GM21723 (cell line): ENCODE measurements around the gene UBTD2.

ENCODE experiments used
- ATAC-seq: cut with Tn5 transposase; IDR thresholded peaks from one replicate; pipeline ENCODE4 v1.9.1; 2021; ENCODE audit warnings: mild to moderate bottlenecking, moderate library complexity; ENCODE audit not compliant: unreplicated experiment

Gene UBTD2

DNA sequence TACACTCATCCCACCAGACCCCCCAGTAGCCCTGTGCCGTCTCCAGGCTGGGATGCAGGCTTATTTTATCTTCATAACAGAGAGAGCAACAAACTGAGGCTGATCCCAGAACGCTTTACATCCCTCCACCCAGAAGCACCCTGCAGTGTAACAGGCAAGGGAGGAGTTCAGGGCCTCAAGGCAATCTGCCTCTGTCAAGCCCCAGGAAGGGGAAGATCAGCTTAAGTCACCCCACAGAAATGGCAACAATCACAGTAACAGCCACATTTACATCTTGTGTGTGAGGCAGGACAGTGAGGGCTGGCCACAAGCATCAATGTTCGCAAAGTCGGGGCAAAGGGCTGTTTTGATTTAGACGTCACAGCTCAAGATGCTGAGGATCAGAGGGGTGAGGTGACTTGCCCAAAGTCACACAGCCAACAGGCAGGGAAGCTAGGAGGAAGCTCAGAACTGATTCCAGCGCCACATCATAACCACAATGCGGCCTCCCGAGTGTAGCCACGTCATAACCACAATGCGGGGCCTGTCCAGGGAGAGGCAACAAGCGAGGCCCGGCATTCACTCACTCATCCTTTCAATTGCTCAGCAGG is 109.9 kb downstream of the UBTD2 start:
- no peak for ATAC-seq

DNA sequence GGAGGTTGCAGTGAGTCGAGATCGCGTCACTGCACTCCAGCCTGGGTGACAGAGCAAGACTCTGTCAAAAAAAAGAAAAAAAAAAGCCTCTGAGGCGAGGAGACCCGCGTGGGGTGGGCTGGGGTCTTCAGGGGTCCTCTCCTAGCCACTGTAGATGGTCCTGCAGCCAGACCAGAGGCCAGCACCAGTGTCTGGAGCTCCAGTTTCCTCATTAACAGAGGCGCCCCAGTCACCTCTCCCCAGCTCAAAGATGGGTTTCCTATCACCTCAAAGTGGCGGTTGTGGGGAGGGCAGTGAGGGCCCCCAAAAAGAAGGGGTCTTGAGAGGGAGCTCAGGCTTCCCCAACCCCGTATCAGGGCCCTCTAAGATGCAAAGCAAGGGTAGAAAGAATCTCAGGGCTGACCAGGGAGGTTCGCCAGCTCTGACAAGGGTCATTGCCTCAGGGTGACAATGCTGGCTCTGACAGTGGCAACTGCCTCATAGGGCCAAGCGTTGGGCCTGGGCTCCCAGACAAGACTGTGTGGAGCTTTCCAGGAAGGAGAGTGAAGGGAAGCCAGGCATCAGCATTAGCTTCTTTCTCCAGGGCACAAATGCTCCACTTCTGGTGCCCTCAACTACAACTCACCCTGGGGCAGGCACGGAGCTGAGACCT is 110.5 kb downstream of the UBTD2 start:
- ATAC-seq, result no peak

GRCh38 chr5:172171118-172171517 is 112.4 kb downstream of the UBTD2 start:
- no peak for ATAC-seq

GRCh38 chr5:172170251-172170701 is 113.3 kb downstream of the UBTD2 start:
- ATAC-seq, result no peak

- ATAC-seq, result no peak
Observed at GRCh38 chr5:172169216-172169615, 114.3 kb downstream of the UBTD2 start.

- no peak for ATAC-seq
Observed at GRCh38 chr5:172168311-172168710, 115.3 kb downstream of the UBTD2 start.

DNA sequence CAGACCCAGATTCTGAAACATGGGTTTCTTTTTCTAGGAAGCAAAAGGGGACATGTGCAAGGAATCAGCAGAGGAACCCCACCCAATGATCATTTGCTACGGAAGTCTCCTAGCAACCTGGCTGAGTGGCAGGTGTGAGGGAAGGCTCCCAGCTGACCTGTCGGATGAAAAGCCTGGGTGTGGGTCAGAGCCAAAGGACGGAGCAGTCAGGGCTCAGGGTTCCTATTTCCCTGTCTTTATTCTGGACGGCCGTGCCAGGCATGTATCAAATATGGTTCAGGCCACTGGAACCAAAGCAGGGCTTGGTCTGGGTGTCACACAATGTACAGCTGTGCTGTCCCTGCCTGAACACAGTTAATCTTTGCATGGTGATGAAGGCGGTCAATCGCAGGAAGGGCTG is 115.7 kb downstream of the UBTD2 start:
- no peak for ATAC-seq

GRCh38 chr5:172166030-172166826 is 117.3 kb downstream of the UBTD2 start:
- ATAC-seq, result no peak

DNA sequence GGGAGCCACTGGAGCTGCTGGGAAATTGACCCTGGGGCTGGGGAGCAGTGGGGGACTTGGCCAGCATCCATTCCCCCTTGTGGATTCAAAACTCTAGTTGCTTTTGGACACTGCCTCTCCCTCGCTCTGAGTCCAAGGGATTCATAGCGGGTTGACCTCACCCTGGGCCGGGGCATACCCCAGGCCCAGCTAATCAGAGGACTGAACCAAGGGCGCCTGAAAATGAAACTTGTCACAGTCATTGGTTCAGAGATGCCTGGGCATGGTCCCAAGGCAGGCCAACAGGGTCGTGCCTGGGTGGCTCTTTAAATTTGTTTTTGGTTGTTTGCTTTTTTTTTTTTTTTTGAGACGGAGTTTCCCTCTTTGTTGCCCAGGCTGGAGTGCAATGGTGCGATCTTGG is 118.1 kb downstream of the UBTD2 start:
- no peak for ATAC-seq

- ATAC-seq, result no peak
Observed at GRCh38 chr5:172164769-172165212, 118.8 kb downstream of the UBTD2 start.

DNA sequence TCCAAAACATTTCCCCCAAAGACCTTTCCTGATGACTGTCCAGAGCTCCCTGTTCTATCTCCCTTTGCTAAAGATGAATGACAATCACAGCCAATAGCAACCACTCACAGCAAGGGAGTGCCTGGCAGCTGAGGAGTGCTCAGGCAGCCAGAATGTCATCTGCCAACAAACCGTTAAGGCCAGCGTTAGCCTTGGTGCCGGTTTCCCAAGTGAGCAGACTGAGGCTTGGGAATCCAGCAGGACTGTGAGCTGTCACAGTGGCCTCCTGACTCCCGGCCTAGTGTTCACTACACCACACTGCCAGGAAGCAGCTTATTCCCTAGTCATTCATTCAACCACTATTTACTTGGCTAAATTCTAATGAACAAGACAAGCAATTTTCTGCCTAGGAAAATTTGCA is 120.2 kb downstream of the UBTD2 start:
- no peak for ATAC-seq

DNA sequence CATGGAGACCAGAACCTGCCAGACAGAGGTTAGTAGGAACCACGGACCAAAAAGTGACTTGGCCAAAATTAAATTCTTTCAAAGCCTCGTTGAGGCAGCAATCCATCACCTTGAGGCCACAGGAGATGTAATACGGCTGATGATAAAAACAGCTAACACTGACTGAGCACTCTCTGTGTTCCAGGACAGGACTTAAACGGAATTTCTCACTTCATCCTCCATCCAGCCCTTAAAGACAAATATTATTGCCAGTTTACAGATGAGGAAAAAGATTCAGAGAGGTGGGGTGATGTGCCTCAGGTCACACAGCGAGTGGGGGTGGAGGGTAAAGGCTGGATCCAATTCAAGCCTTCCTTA is 120.6 kb downstream of the UBTD2 start:
- ATAC-seq, result no peak

DNA sequence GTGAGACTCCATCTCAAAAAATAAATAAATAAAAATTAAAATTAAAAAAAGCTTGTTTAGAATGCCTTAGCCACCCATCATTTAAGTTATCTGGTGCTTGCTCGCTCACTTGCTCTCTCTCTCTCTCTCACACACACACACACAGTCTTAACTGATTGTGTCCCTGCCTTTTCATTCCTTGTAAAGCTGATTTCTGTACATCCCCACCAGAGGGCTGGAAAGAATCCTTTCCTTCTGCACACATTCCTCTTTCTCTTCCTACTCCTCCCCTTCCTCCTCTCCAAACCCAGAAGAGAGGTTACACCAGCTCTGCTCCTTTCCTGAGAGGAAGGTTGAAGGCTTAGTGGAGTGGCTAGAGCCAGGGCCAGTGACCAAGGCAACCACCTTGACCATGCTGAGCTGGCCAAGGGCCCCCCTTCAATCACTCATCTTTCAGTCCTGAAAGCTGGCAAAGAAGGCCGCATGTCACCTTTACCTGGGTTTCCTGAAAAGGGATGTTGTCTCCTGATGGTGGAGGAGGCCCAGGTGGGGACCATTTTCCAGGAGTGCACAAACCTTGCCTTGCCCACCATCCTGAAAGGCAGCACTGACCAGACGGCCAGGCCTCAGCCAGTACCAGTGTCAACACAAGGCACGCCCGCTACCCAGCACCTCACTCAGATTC is 121.1 kb downstream of the UBTD2 start:
- no peak for ATAC-seq

GRCh38 chr5:172160506-172160905 is 123.1 kb downstream of the UBTD2 start:
- no peak for ATAC-seq
